GM20431 (cell line): ENCODE data around the gene RPAP2.
"Not testable (repeated sequence)": the region's sequence is repeated elsewhere in the genome, so short reads cannot be mapped to it uniquely, and the experiment has no call there.

Experiments
- in situ Hi-C: fragments of 300-500 bp; cut with MseI, MboI; formaldehyde crosslinking; loops from one replicate; pipeline ENCODE4 v1.15.0; 2020; ENCODE audit warnings: low sequenced_read_pairs; ENCODE audit not compliant: unreplicated experiment

Gene RPAP2

DNA sequence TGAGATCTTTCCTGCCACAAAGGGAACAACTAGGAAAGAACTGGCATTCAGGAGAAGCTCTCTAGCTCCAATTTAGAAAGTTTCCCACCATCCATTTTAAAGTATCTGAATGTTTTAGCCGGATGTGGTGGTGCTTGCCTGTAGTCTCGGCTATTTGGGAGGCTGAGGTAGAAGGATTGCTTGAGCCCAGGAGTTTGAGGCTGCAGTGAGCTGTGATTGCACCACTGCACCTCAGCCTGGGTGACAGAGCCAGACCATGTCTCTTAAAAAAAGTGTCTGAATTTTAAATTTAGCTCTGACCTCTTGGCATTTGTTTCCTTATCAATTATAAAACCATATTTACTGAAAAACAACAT lies 67.2 kb downstream of the RPAP2 start:
- in situ Hi-C loops = no loop called here

DNA sequence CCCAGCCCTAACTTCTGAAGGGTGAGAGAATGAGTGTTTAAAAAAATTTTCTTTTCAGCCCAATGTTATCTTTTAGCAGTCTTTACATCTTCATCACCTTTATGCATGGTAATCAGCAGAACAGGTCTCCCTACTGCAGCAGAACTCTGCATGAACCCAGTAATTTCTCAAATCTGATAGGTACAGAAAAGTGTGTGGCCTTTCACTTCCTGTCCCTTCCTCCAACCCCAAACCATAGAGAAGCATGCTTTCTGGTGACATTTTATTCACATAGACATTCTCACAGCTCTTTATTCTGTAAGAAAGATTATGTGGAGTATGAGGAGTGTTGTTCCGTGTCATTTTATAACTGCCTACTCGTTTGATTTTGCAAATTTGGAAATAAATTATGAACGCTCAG lies 68.6 kb downstream of the RPAP2 start:
- in situ Hi-C loops = no loop called here

DNA sequence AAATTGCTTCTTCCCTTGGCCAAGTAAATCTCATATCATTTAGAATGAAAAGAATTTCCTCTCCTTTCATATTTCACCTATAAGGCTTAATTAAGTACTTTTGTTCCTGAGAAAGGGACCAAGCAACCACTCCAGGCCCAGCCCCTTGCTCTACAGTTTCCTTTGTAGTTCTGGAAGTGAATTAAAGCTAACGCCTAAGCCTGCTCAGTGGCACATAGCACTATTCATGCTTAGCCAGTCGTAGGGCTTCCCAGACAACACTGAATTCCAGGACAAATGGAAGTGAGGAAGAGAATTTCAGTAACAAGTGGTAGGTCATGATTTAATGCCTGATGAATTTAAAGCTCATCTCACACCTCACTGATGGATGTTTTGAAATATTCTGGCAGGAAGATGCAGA lies 73.3 kb downstream of the RPAP2 start:
- in situ Hi-C loops = no loop called here

DNA sequence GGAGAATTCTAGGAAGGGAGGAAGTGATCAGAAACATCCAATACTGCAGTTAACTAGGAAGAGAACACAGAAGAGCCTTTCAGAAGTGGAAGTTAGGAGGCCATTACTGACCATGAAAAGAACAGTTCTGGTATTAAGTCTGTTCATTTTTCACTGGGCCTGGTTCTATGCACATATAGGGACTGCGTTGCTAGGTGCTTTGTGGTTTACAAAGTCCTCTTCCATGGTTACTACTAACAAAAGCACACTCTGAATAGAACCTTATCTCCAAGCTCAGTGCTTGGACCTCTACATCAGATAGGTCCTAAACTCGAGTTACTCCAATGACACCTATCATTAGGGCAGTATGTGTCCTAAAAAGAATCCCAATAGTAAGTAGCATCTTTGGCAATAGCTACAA lies 75.4 kb downstream of the RPAP2 start:
- in situ Hi-C loops = no loop called here

DNA sequence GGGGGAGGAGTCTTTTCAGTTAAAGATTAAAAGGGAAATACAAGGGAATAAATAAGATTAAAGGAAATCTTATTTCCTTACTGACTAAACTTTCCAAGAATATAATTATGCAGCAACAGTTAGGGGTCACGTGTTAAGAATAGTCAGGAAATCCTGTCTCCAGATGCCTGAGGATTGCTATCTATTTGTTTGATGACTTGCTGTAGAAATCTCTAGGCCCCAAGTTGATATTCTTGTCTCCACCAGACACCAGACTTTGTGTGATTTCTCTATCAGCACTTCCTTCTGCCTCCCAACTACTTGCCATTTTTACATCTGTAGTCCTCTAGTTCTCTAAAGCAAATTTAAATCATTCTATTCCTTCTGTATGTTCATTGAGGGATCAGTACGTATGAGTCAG lies 77.5 kb downstream of the RPAP2 start:
- in situ Hi-C loops = no loop called here

DNA sequence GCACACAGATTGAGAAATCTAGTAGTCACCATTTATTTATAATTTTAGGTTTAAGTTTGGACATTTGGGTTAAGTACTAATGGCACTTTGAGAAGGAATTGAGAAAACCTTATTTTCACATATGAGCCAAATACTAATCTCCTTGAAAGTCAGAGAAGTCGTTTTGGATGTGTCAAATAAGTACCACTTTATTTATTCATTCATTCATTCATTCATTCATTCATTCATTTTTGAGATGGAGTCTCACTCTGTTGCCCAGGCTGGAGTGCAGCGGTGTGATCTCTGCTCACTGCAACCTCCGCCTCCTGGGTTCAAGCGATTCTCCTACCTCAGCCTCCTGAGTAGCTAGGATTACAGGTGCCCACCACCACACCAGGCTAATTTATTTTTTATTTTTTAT lies 79.1 kb downstream of the RPAP2 start:
- in situ Hi-C loops = not testable (repeated sequence)

DNA sequence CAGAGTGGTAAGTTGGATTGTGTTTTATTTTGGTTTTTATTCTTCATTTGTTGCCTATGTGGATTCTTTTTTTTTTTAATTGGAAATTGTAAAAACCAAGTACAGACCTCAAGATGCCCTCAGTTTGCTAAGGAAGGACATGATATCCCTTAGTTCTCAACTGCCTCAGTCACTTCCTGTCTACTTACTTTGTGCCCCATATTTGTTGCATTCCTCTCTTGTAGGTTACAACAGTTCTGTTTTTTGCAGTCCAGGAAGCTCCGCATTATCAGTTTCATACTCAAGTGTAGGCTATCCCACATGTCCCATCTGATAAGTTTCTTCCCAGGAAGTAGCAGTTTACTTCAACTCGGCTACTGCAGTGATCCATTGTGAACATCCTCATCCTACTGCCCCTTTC lies 82.0 kb downstream of the RPAP2 start:
- in situ Hi-C loops = no loop called here

DNA sequence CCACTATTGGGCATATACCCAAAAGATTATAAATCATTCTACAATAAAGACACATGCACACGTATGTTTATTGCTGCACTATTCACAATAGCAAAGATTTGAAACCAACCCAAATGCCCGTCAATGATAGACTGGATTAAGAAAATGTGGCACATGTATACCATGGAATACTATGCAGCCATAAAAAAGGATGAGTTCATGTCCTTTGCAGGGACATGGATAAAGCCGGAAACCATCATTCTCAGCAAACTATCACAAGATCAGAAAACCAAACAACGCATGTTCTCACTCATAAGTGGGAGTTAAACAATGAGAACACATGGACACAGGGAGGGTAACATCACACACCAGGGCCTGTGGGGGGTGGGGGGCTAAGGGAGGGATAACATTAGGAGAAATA lies 95.1 kb downstream of the RPAP2 start:
- in situ Hi-C loops = not testable (repeated sequence)

DNA sequence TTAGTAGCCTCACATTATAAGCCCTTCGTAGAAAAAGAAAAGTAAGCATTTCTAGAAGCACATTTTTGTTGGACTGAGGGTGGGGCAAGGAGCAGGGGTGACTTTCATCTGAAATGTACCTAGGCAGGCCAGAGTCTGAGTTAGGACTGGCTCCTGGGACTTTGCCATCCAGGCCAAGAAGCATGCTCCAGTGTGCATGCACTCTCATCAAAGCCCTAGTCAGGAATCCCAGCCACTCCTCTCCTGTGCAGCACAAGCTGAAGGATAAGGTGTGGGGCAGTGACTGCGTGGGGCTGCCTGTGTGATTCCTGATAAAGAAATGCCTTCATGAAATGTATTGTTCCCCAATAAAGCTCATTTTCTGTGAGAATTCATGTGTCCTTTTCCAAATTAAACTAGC lies 99.7 kb downstream of the RPAP2 start:
- in situ Hi-C loops = no loop called here

DNA sequence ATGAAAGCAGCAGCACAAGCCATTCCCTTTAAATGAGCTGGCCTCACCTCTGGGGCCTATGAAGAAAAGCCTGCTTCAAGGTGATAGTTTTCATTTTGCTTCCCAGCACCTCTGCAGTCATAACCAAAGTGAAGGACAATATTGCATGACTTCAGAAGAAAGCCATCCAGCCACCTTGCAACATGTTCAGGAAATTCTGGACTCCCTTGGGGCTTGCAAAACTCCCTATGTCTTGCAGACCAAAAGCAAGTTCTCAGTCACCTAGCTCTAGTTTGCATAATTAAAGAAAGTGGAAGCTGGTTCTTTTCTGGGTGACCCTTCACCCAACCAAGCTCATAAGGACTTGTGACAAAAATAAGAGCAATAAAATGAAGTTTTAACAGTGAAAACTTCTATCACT lies 100.2 kb downstream of the RPAP2 start:
- in situ Hi-C loops = no loop called here

DNA sequence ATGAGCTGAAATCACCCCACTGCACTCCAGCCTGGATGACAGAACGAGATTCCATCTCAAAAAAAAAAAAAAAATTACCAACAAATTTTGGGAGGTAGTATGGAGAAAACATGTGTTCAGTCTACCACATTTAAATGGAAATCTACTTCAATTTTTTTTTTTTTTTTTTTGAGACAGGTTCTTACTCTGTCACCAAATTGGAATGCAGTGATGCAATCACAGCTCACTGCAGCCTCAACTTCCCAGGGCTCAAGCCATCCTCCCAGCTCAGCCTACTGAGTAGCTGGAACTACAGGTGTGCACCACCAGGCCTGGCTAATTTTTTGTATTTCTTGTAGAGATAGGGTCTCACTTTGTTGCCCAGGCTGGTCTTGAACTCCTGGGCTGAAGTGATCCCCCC lies 105.8 kb downstream of the RPAP2 start:
- in situ Hi-C loops = no loop called here

DNA sequence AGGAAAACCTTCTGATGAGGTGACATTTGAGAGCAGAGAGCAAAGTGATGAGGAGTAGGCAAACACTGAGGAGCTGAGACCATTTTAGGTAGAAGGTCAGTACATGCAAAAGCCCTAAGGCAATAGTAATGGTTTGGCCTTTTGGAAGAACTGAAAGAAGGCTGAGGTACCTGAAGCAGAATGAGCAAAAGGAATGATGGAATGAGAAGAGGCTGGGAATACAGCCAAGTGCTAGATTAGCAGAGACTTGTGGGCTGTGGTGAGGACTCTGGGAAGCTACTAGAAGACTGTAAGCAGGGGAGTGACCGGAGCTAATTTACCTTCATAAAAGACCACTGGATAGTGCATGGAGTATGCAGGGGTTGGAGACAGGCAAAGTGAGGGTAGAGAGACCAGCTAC lies 110.0 kb downstream of the RPAP2 start:
- in situ Hi-C loops = no loop called here

DNA sequence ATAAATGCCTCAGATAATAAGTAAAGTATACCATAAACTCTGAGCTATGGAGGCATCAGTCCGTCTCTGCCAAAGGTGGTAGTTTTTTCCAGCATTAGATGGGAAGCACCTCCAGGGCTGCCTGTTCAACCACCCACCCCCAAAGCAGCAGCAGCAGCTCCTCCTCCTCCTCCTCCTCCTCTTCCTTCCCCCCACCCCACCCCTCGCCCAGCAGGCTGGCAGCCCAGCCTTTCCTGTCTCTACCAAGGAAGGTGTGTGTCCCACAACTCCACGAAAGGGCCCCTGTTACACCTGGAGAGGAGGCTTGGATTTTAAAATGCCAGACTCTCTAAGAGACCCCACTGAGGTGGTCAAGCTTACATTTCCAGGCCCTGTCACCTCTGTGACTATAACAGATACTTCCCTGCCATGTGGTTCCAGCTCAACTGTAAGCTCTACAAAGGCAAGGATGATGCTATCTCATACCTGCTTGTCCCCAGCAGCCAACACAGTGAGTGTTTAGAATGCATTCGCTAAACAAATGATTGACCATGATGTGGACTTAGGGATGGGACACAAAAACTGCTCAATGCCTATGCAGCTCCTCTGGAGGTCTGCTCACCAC lies 111.2 kb downstream of the RPAP2 start:
- in situ Hi-C loops = no loop called here

DNA sequence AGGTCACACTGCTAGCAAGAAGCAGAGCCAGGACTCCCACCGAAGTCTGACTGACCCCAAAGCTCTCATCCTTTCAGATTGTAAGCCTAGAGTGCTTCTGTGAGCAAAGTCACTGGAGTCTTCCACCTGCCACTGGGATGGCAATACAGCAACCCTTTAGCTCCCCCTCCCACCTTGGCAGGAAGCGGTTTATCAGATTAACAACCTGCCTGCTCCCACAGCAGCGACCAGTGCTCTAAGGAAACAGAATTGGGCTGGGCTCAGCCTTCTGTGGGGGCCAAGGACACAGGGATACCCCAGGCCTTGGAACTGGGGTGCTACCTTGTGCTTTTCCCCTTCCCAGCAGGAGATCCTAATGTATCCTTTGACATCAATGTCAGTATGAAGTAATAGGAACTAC lies 111.8 kb downstream of the RPAP2 start:
- in situ Hi-C loops = no loop called here

DNA sequence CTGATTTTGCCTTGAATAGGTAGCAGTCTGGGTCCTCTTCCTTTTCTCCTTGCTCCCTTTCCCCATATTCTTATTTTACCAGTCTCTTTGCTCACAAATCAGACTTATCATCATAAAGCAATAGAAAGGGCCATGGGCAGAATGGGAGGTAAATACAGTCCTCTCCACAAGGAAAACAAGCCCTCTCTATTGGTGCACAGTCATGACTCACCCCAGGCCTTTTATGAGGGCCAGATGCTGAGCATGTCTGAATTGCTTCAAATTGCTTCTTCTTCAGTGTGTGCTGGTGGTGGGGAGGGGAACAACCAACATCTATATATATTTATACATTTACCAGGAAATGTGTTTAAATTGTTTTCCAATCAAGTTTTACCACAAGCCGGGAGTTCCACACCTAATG lies 112.7 kb downstream of the RPAP2 start:
- in situ Hi-C loops = no loop called here

DNA sequence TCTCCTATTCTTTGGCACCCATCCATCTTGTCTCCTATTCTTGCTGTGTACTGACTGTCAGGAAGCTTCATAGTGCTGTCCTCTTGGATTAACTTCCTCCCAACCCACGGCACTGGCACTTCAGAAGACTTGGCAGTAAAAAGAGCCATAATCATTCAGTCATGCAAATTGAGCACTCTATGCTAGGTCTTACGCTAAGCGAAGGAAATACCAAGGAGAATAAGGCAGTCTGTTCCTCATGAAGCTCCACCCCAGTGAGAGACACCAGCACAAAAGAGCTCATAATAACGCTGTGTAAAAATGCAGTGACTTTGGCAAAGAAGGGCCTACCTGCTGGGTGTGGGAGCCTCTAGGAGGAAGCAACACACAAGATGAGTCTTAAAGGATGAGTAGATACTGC lies 120.8 kb downstream of the RPAP2 start:
- in situ Hi-C loops = no loop called here

DNA sequence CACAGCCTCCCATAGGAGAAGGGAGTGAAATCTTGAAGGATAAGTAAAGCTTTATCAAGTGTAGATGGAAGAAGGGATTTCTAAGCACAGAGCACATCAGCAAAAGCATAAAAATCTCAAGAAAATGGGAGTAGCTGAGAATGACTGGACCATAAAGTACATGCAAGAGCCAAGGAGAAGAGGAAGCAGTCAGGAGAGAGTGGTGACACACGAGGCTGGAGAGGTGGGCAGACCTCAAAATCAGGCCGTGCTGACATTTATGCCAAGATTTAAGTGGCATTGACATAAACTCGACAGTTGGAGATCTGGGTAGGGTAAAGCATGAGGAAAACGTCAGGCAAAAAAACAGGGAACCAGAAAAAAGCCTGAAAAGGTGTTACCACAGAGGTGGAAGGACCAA lies 125.5 kb downstream of the RPAP2 start:
- in situ Hi-C loops = no loop called here

DNA sequence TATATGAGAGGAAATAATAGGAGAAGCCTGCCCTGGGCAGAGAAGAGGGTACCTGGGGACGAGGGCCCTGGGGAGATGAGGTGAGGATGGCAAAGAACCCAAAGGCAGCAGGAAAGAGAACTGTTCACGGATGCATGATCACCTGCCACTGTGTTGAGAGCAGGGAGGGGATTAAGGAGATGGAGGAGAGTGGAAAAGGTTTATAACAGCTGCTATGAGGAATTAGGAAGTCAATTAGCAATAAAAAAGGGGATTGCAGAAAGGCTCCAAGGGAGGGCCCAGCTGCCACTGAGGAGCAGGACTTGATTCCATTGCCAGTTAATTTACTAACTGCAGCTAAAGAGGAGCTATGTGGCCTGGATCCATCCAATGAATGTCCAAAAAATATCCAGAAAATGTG lies 126.8 kb downstream of the RPAP2 start:
- in situ Hi-C loops = no loop called here

DNA sequence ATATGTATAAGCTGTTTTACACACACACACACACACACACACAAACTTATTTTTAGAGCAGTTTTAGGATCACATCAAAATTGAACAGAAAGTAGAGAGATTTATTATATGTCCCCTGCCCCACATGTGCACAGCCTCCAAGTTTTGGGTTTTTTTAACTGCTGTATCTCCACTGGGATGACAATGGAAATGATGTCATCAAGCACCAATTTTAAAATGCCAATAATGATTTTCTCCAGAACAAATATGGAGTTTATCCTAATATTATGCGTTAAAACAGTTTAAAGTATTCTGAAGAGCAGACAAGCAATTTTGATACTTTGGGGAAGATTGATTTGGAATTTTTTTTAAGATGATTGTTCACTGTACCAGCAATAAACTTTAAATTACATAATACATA lies 131.2 kb downstream of the RPAP2 start:
- in situ Hi-C loops = no loop called here

DNA sequence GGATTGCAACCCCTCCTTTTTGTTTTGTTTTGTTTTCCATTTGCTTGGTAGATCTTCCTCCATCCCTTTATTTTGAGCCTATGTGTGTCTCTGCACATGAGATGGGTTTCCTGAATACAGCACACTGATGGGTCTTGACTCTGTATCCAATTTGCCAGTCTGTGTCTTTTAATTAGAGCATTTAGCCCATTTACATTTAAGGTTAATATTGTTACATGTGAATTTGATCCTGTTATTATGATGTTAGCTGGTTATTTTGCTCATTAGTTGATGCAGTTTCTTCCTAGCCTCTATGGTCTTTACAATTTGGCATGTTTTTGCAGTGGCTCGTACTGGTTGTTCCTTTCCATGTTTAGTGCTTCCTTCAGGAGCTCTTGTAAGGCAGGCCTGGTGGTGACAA lies 135.7 kb downstream of the RPAP2 start:
- in situ Hi-C loops = not testable (repeated sequence)

DNA sequence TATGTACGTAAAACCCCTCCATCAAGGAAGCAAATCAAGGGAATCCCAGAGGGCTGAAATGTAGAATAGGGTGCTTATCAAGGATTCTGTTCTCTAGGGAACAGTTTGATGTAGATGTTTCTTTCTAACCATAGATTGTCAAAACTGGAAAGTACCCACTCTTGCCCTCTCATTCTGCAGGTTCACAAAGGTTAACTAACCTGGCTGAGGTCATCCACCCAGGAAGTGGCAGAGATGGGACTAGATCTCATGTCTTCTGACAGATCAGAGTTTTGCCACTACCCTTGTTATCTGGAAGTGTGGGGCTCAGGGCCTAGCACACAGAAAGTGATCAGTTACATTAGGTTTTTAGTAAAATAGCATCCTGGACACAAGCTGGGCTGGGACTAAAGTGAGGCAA lies 140.4 kb downstream of the RPAP2 start:
- in situ Hi-C loops = no loop called here

DNA sequence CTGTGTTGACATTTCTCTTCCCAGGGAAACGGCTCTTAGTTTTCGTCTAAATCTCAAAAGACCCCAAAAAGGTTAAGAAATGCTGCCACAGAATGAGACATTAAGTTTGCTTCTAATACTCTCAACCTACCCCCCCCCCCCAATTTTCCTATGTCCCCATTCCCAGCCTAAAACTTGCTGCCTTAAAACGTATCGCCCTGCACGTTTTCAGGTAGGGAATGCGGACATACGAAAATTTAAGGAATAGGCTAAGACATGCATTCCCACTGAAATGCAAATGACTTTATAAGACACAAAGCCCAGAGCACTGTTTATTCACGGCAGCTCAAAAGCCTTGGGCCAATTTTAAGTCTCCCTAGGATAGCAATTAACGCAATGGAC lies 142.4 kb downstream of the RPAP2 start:
- in situ Hi-C loops = no loop called here
